NOMO-1 treated with DMSO at 0.1 percent for 48 hours (cell line): ENCODE data around the gene RABEP1.

Experiments used
- DNase-seq: peaks from one replicate; lab custom pipeline; 2025; ENCODE audit not compliant: unreplicated experiment; lab: John Stamatoyannopoulos, UW

RABEP1 gene

GRCh38 chr17:5269241-5269960, 12.7 kb upstream of the RABEP1 start:
- no peak for DNase-seq

DNA sequence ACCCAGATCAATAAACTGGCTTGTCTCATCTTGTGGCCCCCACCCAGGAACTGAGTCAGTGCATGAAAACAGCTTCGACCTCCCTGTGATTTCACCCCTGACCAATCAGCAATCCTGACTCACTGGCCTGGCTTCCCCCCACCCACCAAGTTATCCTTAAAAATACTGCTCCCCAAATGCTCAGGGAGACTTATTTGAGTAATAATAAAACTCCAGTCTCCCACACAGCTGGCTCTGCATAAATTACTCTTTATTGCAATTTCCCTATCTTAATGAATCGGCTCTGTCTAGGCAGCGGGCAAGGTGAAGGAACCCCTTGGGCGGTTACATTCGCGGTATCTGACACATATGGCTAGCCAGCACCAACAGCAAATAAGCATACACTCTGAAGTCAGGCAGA, 9.8 kb upstream of the RABEP1 start:
- DNase-seq, result no peak

DNA sequence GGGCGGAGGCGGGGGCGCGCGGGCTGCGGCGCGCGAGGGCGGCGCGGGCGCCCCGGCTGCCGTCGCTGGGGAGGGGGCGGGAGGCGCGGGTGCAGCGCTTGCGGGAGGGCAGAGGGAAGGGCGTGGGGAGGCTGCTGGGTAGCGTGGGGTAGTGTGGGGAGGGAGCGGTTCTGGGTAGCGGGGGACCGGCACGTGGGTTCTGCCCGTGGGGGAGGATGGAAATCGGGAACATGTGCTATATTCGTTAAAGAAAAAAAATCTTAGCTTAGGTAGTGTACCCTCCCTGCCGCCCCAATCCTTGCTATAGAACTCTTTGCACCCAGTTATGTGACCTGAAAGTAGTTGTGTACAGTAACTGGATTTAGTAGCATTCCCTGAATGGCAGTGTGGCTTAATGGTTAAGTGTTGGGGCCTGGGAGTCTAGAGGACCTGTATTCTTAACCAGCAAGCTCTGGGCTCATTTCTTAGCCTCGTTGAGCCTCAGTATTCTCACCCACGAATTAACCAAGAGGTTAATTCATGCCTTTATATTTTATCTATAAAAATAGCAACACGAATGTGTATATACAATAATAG, 646 bp downstream of the RABEP1 start:
- DNase-seq, result no peak

GRCh38 chr17:5283571-5284315, 1.7 kb downstream of the RABEP1 start:
- DNase-seq, result peak; percentile 8

- no peak for DNase-seq
Measured at GRCh38 chr17:5284681-5285080, 2.6 kb downstream of the RABEP1 start.

- no peak for DNase-seq
Measured at GRCh38 chr17:5286846-5287245, 4.8 kb downstream of the RABEP1 start.

- no peak for DNase-seq
Measured at GRCh38 chr17:5291683-5292350, 9.7 kb downstream of the RABEP1 start.

- no peak for DNase-seq
Measured at GRCh38 chr17:5297245-5297644, 15.2 kb downstream of the RABEP1 start.

- no peak for DNase-seq
Measured at GRCh38 chr17:5299383-5299782, 17.3 kb downstream of the RABEP1 start.

DNA sequence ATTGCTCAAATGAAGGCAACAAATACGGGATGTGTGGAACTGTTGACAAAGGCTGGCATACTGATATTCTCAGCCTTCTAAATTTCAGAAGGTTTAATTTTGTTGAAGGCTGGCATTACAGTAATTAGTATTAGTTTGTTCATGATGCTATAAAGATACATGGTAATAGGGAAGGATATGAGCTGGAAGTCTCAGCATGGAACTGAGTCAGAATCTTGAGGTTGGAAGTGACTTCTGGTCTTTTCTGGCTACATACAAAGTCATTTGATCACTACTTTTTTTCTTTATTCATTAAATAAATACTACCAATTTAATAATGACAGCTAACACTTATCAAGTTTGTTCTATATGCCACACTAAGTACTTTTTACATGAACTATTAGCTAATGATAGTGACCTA, 22.6 kb downstream of the RABEP1 start:
- DNase-seq, result no peak

DNA sequence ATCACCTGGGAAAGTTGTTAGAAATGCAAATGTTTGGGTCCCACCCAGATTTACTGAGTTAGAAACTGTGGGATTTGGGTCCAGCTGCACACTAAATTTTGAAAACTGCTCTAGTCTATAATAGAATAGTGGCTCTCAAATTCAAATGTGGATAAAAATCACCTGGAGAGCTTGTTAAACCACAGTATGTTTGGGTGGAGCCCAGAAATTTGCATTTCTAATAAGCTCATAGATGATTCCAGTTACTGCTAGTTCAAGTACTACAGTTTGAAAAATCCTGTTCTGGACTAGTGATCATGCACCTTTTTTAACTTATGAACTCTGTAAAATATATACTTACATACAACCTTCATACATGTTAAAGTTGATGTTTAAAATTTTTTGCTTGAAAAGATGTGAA, 27.8 kb downstream of the RABEP1 start:
- no peak for DNase-seq

DNA sequence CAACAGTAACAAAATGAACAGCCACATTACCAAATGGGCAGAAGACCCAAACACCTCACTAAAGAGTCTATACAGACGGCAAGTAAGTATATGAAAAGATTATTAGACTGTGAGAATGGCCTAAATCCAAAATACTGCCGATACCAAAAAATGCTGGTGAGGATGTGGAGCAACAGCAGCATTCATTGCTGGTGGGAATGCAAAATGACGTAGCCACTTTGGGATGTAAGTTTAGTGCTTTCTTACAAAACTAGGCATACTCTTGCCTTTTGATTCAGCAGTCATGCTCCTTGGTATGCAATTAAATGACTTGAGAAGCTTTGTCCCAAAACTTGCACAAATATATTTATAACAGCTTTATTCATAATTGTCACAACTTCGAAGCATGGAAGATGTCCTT, 43.8 kb downstream of the RABEP1 start:
- DNase-seq, result no peak

- DNase-seq, result no peak
Measured at GRCh38 chr17:5329784-5330557, 47.9 kb downstream of the RABEP1 start.

DNA sequence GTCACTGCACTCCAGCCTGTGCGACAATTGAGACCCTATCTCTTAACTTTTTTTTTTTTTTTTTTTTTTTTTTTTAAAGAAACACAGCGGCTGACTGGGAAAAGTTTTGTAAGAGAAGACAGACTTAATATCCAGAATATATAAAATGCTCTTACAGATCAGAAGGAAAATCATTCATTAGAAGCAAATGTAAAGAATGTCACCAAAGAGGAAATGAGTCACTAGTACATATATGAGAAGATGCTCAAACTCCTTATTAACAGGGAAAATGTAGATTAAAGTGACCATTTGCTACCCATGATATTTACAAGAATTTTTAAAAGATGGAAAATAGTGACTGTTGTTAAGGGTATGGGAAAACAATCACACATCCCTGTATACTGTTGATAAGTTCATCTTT, 48.9 kb downstream of the RABEP1 start:
- no peak for DNase-seq

DNA sequence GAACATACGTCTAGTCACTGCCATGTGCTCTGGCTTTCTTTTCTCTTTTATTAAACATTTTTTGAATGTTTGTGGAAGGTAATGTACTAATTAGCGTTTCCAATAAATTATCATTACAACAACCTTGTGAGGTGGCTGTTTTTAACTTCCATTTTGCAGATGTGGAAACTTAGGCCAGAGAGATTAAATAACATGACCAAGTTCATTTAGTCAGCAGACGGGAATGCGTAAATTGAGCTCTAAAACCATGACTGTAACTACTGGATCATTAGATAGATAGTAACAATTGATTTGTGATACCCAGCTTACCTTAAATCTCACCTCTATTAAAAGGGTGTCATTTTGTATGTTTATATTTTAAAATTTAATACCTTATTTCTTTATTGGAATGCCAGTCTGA, 49.4 kb downstream of the RABEP1 start:
- DNase-seq, result no peak

DNA sequence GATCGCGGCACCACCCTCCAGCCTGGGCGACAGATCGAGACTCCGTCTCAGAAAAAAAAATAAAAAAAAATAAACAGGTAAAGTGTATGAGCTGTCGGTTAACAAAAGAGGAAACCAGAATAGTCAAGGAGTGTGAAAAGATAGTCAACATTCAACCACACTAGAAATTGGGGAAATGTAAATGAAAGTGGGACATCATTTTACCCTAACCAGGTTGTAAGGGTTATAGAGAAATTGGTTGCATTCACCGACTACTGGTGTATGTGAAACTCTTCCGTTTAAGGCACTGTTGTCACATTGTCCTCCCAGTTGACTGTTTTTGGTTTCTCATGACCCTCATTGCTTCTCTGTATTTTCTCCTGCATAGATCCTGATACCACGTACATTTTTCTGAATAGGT, 62.8 kb downstream of the RABEP1 start:
- DNase-seq, result no peak

GRCh38 chr17:5352681-5353289, 70.7 kb downstream of the RABEP1 start:
- no peak for DNase-seq

DNA sequence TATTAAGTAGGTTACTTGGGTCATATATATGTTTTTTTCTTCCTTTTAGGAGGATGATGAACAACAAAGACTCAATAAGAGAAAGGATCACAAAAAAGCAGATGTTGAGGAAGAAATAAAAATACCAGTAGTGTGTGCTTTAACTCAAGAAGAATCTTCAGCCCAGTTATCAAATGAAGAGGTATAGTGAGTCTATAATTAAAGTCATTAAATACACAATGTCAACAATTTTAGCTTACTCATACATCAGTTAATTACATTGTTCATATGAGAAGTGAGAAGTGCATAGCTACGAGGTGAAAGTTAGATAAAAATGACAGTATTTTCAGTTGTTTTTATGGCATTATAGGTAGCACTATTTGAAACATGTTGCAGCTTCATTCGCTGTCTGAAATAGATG, 72.2 kb downstream of the RABEP1 start:
- no peak for DNase-seq

- no peak for DNase-seq
Measured at GRCh38 chr17:5354886-5355415, 72.9 kb downstream of the RABEP1 start.

GRCh38 chr17:5355421-5356129, 73.5 kb downstream of the RABEP1 start:
- no peak for DNase-seq
